H9 (cell line): ENCODE results near the gene NFYC. TPM values are rescaled to one million over a fixed set of nuclear protein-coding genes. Genes with fewer than 3 reads are reported as not detected.

Source experiments
- DNase-seq: peaks from one replicate; pipeline ENCODE4 v3.0.0-alpha.2; 2017
- H2AFZ ChIP-seq: one replicate; pipeline ENCODE4 v1.6.1; 2013; ENCODE audit warnings: mild to moderate bottlenecking, low read length, control low read depth, moderate library complexity
- H2AK5ac ChIP-seq: 2 replicates; pipeline ENCODE4 v1.6.1; 2013; ENCODE audit warnings: low read length, control low read depth, mixed read lengths; ENCODE audit not compliant: insufficient read length
- H2BK120ac ChIP-seq: one replicate; pipeline ENCODE4 v1.6.1; 2013; ENCODE audit warnings: low read depth, mild to moderate bottlenecking, low read length, control low read depth, inconsistent platforms; ENCODE audit not compliant: poor library complexity, severe bottlenecking
- H2BK12ac ChIP-seq: 2 replicates; pipeline ENCODE4 v1.6.1; 2013; ENCODE audit warnings: low read length, control low read depth, mixed read lengths, low read depth; ENCODE audit not compliant: insufficient read length
- H2BK15ac ChIP-seq: 2 replicates; pipeline ENCODE4 v1.6.1; 2013; ENCODE audit warnings: low read depth, low read length, control low read depth
- H2BK20ac ChIP-seq: one replicate; pipeline ENCODE4 v1.6.1; 2013; ENCODE audit warnings: low read depth, mild to moderate bottlenecking, low read length, control low read depth, inconsistent platforms; ENCODE audit not compliant: poor library complexity, severe bottlenecking
- H2BK5ac ChIP-seq: 2 replicates; pipeline ENCODE4 v1.6.1; 2013; ENCODE audit warnings: low read length, control low read depth, mixed read lengths; ENCODE audit not compliant: insufficient read length
- H3K14ac ChIP-seq: 2 replicates; pipeline ENCODE4 v1.6.1; 2013; ENCODE audit warnings: low read length, control low read depth; ENCODE audit not compliant: insufficient read depth
- H3K18ac ChIP-seq: 2 replicates; pipeline ENCODE4 v1.6.1; 2013; ENCODE audit warnings: low read depth, mild to moderate bottlenecking, mixed read lengths, low read length, control low read depth; ENCODE audit not compliant: insufficient read length
- H3K23ac ChIP-seq: 2 replicates; pipeline ENCODE4 v1.6.1; 2013; ENCODE audit warnings: low read length, control low read depth, mixed read lengths, low read depth; ENCODE audit not compliant: insufficient read length
- H3K23me2 ChIP-seq: 2 replicates; pipeline ENCODE4 v1.6.1; 2013; ENCODE audit warnings: low read depth, mild to moderate bottlenecking, mixed read lengths, low read length, control low read depth; ENCODE audit not compliant: insufficient read length, poor library complexity, severe bottlenecking
- H3K27ac ChIP-seq: 2 replicates; pipeline ENCODE4 v1.5.1; 2013; ENCODE audit warnings: low read length, control low read depth, mixed read lengths, low read depth; ENCODE audit not compliant: insufficient read length
- H3K27me3 ChIP-seq: 2 replicates; pipeline ENCODE4 v1.6.1; 2013; ENCODE audit warnings: low read length, control low read depth, inconsistent platforms; ENCODE audit not compliant: insufficient read depth
- H3K4ac ChIP-seq: 2 replicates; pipeline ENCODE4 v1.6.1; 2013; ENCODE audit warnings: low read depth, mild to moderate bottlenecking, control low read depth, inconsistent platforms, low read length, moderate library complexity
- H3K4me1 ChIP-seq: 2 replicates; pipeline ENCODE4 v1.6.1; 2013; ENCODE audit warnings: low read length, control low read depth, inconsistent platforms; ENCODE audit not compliant: insufficient read depth
- H3K4me2 ChIP-seq: 2 replicates; pipeline ENCODE4 v1.6.1; 2013; ENCODE audit warnings: low read length, control low read depth, mixed read lengths; ENCODE audit not compliant: insufficient read length, insufficient read depth
- H3K56ac ChIP-seq: 2 replicates; pipeline ENCODE4 v1.6.1; 2013; ENCODE audit warnings: low read depth, mild to moderate bottlenecking, mixed read lengths, low read length, control low read depth; ENCODE audit not compliant: insufficient read length
- H3K79me1 ChIP-seq: 2 replicates; pipeline ENCODE4 v1.6.1; 2013; ENCODE audit warnings: low read depth, mild to moderate bottlenecking, moderate library complexity, low read length, control low read depth, inconsistent platforms; ENCODE audit not compliant: insufficient read depth, poor library complexity, severe bottlenecking
- H3K79me2 ChIP-seq: 2 replicates; pipeline ENCODE4 v1.6.1; 2013; ENCODE audit warnings: low read length, control low read depth, inconsistent platforms; ENCODE audit not compliant: insufficient read depth
- H3K9ac ChIP-seq: 2 replicates; pipeline ENCODE4 v1.6.1; 2013; ENCODE audit warnings: low read length, control low read depth, mixed read lengths; ENCODE audit not compliant: insufficient read length; ENCODE audit errors: extremely low read depth
- H3K9me3 ChIP-seq: one replicate; pipeline ENCODE4 v1.6.1; 2013; ENCODE audit warnings: low read depth, low read length, inconsistent platforms; ENCODE audit not compliant: control insufficient read depth
- H3T11ph ChIP-seq: one replicate; pipeline ENCODE4 v1.6.1; 2013; ENCODE audit warnings: mild to moderate bottlenecking, low read length, control low read depth, inconsistent platforms
- H4K20me1 ChIP-seq: one replicate; pipeline ENCODE4 v1.6.1; 2013; ENCODE audit not compliant: control insufficient read depth, insufficient read length, insufficient read depth
- H4K5ac ChIP-seq: 2 replicates; pipeline ENCODE4 v1.6.1; 2013; ENCODE audit warnings: low read depth, mild to moderate bottlenecking, mixed read lengths, low read length, control low read depth; ENCODE audit not compliant: insufficient read length
- H4K8ac ChIP-seq: replicated peaks from 2 replicates; pipeline ENCODE4 v1.6.1; 2013; ENCODE audit warnings: low read length, control low read depth, mixed read lengths, low read depth; ENCODE audit not compliant: insufficient read length
- H4K91ac ChIP-seq: 2 replicates; pipeline ENCODE4 v1.6.1; 2013; ENCODE audit warnings: low read depth, mild to moderate bottlenecking, moderate library complexity, mixed read lengths, low read length, control low read depth; ENCODE audit not compliant: insufficient read length
- H3K27ac Mint-ChIP-seq, 3 experiments: 2 replicates in 2 of 3; 3 replicates in 1 of 3; pipeline ENCODE4 v1.8.0; 2020 to 2021; ENCODE audit warnings: mixed read lengths in 3 of 3, mild to moderate bottlenecking in 1 of 3, moderate library complexity in 1 of 3
- H3K27me3 Mint-ChIP-seq: 2 replicates; pipeline ENCODE4 v1.8.0; 2021; ENCODE audit warnings: low read depth, mild to moderate bottlenecking, moderate library complexity, mixed read lengths
- H3K36me3 Mint-ChIP-seq, 3 experiments: 2 replicates in 2 of 3; 3 replicates in 1 of 3; pipeline ENCODE4 v1.8.0; 2020 to 2021; ENCODE audit warnings: low read depth in 3 of 3, mixed read lengths in 3 of 3; ENCODE audit not compliant: insufficient read depth in 1 of 3
- H3K4me1 Mint-ChIP-seq, 2 experiments: 2 replicates each; pipeline ENCODE4 v1.8.0; 2020; ENCODE audit warnings: mixed read lengths in 2 of 2
- H3K4me3 Mint-ChIP-seq, 2 experiments: 2 replicates in 1 of 2; 3 replicates in 1 of 2; pipeline ENCODE4 v1.8.0; 2020 to 2021; ENCODE audit warnings: mild to moderate bottlenecking in 2 of 2, mixed read lengths in 2 of 2, moderate library complexity in 1 of 2
- H3K9me3 Mint-ChIP-seq, 2 experiments: 2 replicates in 1 of 2; 3 replicates in 1 of 2; pipeline ENCODE4 v1.8.0; 2020; ENCODE audit warnings: mild to moderate bottlenecking in 2 of 2, mixed read lengths in 2 of 2, moderate library complexity in 1 of 2
- CTCF ChIP-seq: fragments of 200-600 bp; sonication (generic); conservative IDR thresholded peaks from 3 replicates; pipeline ENCODE4 v1.8.0; 2021; ENCODE audit warnings: antibody characterized with exemption, mild to moderate bottlenecking
- WGBS: extraction: QIAGEN DNeasy Blood & Tissue Kit; methylation state at CpG from one replicate; pipeline ENCODE4 v1.1.7; 2013; ENCODE audit warnings: missing lambda C conversion rate, low lambda C conversion rate, mixed read lengths; ENCODE audit not compliant: insufficient read length; ENCODE audit errors: extremely low coverage; 5-methylcytosine and 5-hydroxymethylcytosine counted together
- long read RNA-seq: library from polyadenylated mRNA; unstranded; transcript quantifications from one replicate; pipeline ENCODE4 v2.0.0, GENCODE V29; 2020
- total RNA-seq: library from RNA; stranded (reverse); gene quantifications from 2 replicates; pipeline ENCODE4 v1.2.1, GENCODE V29; 2021

The NFYC gene
- 54.1 and 54.7 TPM in 2 replicates for total RNA-seq
- long read RNA-seq, transcript NFYC-210 (11 exons, 1,536 nt) = minor isoform, 7 of 246 reads
- long read RNA-seq, transcript NFYC-213 (10 exons, 1,950 nt) = major isoform, 121 of 246 reads
- long read RNA-seq, partial matches to known transcripts = 9 of 246 reads
- long read RNA-seq, other reads (novel, unspliced or antisense) = 96 of 246 reads

- peaks cover 5% of the 10 kb centered on the region for H3K23me2 ChIP-seq
- WGBS = no CpG with 5 or more reads among the region's 84 CpGs
- H2AFZ ChIP-seq = no peak within 1 kb of the TSS
- peak within 1 kb of the TSS; percentile 91 to 93 for H3K4me3 Mint-ChIP-seq
- H3K27me3 ChIP-seq = no peaks in the 10 kb centered on the region
- peak within 1 kb of the TSS; percentile 99 for H3K18ac ChIP-seq
- H3K56ac ChIP-seq = peak within 1 kb of the TSS; percentile 57
- no peak within 1 kb of the TSS for H3K23ac ChIP-seq
- H3K4me1 Mint-ChIP-seq = peaks cover 48 to 49% of the 10 kb centered on the region in 2 experiments
- H2BK20ac ChIP-seq = no peak within 1 kb of the TSS
- H2AK5ac ChIP-seq = no peak within 1 kb of the TSS
- H3K9me3 Mint-ChIP-seq = no peaks in the 10 kb centered on the region; a peak in 1 of 5 replicates
- no peaks in the 10 kb centered on the region for H3K79me1 ChIP-seq
- DNase-seq = peak; percentile 98
- peak within 1 kb of the TSS; percentile 4 for H3T11ph ChIP-seq
- H3K4me1 ChIP-seq = peaks cover 7% of the 10 kb centered on the region; the same call in 1 of the 2 replicates
- H2BK15ac ChIP-seq = peak within 1 kb of the TSS; percentile 17; the same call in 1 of the 2 replicates
- H3K27ac ChIP-seq = peak within 1 kb of the TSS; percentile 92
- peak within 1 kb of the TSS; percentile 94 to 100 (median 97) for H3K27ac Mint-ChIP-seq
- peak within 1 kb of the TSS; percentile 87 for H3K9ac ChIP-seq
- H2BK120ac ChIP-seq = peak within 1 kb of the TSS; percentile 98
- peak within 1 kb of the TSS; percentile 93 for H3K4me2 ChIP-seq
- no peak for TF ChIP-seq CTCF
- peaks cover 7 to 22% (median 7%) of the 10 kb centered on the region in 3 experiments; a peak in 6 of 7 replicates for H3K36me3 Mint-ChIP-seq
- H3K79me2 ChIP-seq = peaks cover 39% of the 10 kb centered on the region; the same call in 1 of the 2 replicates
- peak within 1 kb of the TSS; percentile 50 for H4K8ac ChIP-seq
- H2BK5ac ChIP-seq = peak within 1 kb of the TSS; percentile 66
- peak within 1 kb of the TSS; percentile 86 for H4K91ac ChIP-seq
- H4K5ac ChIP-seq = peak within 1 kb of the TSS; percentile 93
- H3K9me3 ChIP-seq = no peaks in the 10 kb centered on the region
- peak within 1 kb of the TSS; percentile 93; the same call in 1 of the 2 replicates for H3K4ac ChIP-seq
- H3K14ac ChIP-seq = peak within 1 kb of the TSS; percentile 100
- H3K27me3 Mint-ChIP-seq = no peaks in the 10 kb centered on the region
- peak within 1 kb of the TSS; percentile 25 for H2BK12ac ChIP-seq
- no peaks in the 10 kb centered on the region for H4K20me1 ChIP-seq
Observed at GRCh38 chr1:40691538-40692428, at the start of gene NFYC. Gene NFYC, plus strand, starts transcription at chr1:40691704. Its CDS starts 47,140 bp downstream, at chr1:40738844.
